Prostate gland (tissue), 2 donors: Measurements from ENCODE around the gene SBNO1.

Experiments
- CTCF ChIP-seq, 4 experiments: fragments of 200-600 bp in 2 of 4; fragments of 450-650 bp in 2 of 4; sonication (generic) in 2 of 4; IDR thresholded peaks; 1 replicate in 3 of 4; 2 replicates in 1 of 4; pipeline ENCODE4 v1.5.1; 2016 to 2019; ENCODE audit warnings: antibody characterized with exemption in 4 of 4, mild to moderate bottlenecking in 2 of 4, moderate library complexity in 2 of 4
- POLR2A ChIP-seq: fragments of 450-650 bp; IDR thresholded peaks from one replicate; pipeline ENCODE4 v1.6.1; 2016; ENCODE audit warnings: antibody characterized with exemption, mild to moderate bottlenecking

DNA sequence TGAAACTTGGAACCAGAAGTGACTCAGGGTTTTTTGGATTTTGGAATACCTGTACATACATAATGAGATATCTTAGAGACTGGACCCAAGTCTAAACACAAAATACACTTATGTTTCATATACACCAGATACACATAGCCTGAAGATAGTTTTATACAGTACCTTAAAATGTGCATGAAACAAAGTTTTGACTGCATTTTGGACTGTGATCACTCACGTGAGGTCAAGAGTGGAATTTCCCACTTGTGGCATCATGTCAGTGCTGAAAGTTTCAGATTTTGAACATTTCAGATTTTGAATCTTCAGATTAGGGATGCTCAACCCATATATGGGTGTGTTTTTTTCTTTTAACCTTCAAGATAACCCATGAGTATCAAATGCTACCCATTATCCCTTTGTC lies 6.6 kb downstream of the SBNO1 start:
- no peak for TF ChIP-seq CTCF (IDR thresholded peaks at IDR 0.05)
- TF ChIP-seq POLR2A, result no peak
